ENCODE results near the gene L1CAM.

Gene L1CAM

GRCh38 chrX:153853180-153853901 is 32.6 kb downstream of the L1CAM start:
- no peak for TF ChIP-seq EZH2phosphoT487 (IDR thresholded peaks at IDR 0.05; ENCODE audit: low read depth)
- TF ChIP-seq, protein P1, sequence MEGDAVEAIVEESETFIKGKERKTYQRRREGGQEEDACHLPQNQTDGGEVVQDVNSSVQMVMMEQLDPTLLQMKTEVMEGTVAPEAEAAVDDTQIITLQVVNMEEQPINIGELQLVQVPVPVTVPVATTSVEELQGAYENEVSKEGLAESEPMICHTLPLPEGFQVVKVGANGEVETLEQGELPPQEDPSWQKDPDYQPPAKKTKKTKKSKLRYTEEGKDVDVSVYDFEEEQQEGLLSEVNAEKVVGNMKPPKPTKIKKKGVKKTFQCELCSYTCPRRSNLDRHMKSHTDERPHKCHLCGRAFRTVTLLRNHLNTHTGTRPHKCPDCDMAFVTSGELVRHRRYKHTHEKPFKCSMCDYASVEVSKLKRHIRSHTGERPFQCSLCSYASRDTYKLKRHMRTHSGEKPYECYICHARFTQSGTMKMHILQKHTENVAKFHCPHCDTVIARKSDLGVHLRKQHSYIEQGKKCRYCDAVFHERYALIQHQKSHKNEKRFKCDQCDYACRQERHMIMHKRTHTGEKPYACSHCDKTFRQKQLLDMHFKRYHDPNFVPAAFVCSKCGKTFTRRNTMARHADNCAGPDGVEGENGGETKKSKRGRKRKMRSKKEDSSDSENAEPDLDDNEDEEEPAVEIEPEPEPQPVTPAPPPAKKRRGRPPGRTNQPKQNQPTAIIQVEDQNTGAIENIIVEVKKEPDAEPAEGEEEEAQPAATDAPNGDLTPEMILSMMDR (IDR thresholded peaks at IDR 0.05; ENCODE audit: low read depth, low read length): no peak
- Histone ChIP-seq H3K4me1 (ENCODE audit: low read length) (no peaks in the 10 kb centered on the region), H3K27ac (ENCODE audit: low read length) (no peak overlapping the region), H3K4me2 (ENCODE audit: low read length) (no peak overlapping the region), H2AFZ (ENCODE audit: low read depth, low read length) (no peak overlapping the region), H3K9me3 (ENCODE audit: insufficient read depth, low read length) (no peaks in the 10 kb centered on the region), H3K79me2 (ENCODE audit: low read length) (no peaks in the 10 kb centered on the region), H3K36me3 (replicated peaks; ENCODE audit: low read depth, low read length) (no peaks in the 10 kb centered on the region), H3K27me3 (ENCODE audit: low read depth, low read length) (peaks cover 8% of the 10 kb centered on the region; the same call in 1 of the 2 replicates), H3K9ac (ENCODE audit: low read length) (no peak overlapping the region), H4K20me1 (ENCODE audit: insufficient read depth, low read length) (no peaks in the 10 kb centered on the region), H3K4me3 (ENCODE audit: low read length) (no peak overlapping the region)

DNA sequence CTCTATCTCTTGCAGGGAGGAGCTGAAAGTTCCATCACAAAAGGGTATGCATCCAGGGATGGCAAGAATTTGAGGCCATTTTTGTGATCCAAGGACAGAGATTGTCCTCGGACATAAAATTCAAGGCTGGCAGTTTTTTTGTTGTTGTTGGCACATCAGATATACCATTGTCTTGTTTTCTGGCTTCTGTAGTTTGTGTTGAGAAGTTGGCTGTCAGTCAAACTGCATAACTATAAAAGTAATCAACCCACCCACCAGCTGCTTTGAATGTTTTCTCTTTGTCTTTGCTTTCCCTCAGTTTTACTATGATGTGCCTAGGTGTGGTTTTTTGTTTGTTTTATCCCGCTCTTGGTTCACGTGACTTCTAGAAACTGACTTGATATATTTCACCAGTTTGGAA is 34.0 kb downstream of the L1CAM start:
- Histone ChIP-seq H3K79me2 (ENCODE audit: low read length) (no peaks in the 10 kb centered on the region), H3K4me2 (ENCODE audit: low read length) (no peak overlapping the region), H3K4me1 (ENCODE audit: low read length) (no peaks in the 10 kb centered on the region), H3K27ac (ENCODE audit: low read length) (no peak overlapping the region), H3K36me3 (replicated peaks; ENCODE audit: low read depth, low read length) (no peaks in the 10 kb centered on the region), H3K27me3 (ENCODE audit: low read depth, low read length) (peaks cover 8% of the 10 kb centered on the region; the same call in 1 of the 2 replicates), H4K20me1 (ENCODE audit: insufficient read depth, low read length) (no peaks in the 10 kb centered on the region), H2AFZ (ENCODE audit: low read depth, low read length) (no peak overlapping the region), H3K9me3 (ENCODE audit: insufficient read depth, low read length) (no peaks in the 10 kb centered on the region), H3K4me3 (ENCODE audit: low read length) (no peak overlapping the region), H3K9ac (ENCODE audit: low read length) (no peak overlapping the region)
- TF ChIP-seq, protein P1 (IDR thresholded peaks at IDR 0.05; ENCODE audit: low read depth, low read length): no peak
- TF ChIP-seq EZH2phosphoT487 (IDR thresholded peaks at IDR 0.05; ENCODE audit: low read depth): no peak

DNA sequence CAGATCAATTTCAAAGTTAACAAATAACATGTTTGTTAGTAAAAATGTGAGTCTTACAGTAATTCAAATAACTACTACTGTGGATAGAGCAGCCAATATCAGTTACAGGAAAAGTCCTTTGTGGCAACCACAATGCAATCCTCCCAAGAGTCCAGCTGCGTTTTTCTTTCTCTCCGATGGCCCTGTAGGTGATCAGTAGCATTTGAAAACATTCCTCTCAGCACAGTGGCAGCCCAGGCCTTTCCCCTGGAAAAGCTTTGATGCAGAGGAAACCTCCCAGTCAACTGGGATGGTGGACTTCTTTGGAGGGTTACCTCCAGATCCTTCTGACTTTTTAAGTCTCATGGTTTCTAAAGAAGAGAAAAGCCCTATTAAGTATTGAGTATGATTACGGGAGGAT is 37.6 kb downstream of the L1CAM start:
- no peaks in the 10 kb centered on the region for H4K20me1 ChIP-seq (ENCODE audit: insufficient read depth, low read length)
- H3K4me3 ChIP-seq (ENCODE audit: low read length): no peak overlapping the region
- no peaks in the 10 kb centered on the region for H3K36me3 ChIP-seq (replicated peaks; ENCODE audit: low read depth, low read length)
- H3K4me1 ChIP-seq (ENCODE audit: low read length): no peaks in the 10 kb centered on the region
- no peaks in the 10 kb centered on the region for H3K79me2 ChIP-seq (ENCODE audit: low read length)
- no peak overlapping the region for H3K27ac ChIP-seq (ENCODE audit: low read length)
- H3K9ac ChIP-seq (ENCODE audit: low read length): no peak overlapping the region
- no peak overlapping the region for H3K4me2 ChIP-seq (ENCODE audit: low read length)
- no peak overlapping the region for H2AFZ ChIP-seq (ENCODE audit: low read depth, low read length)
- H3K9me3 ChIP-seq (ENCODE audit: insufficient read depth, low read length): no peaks in the 10 kb centered on the region
- H3K27me3 ChIP-seq (ENCODE audit: low read depth, low read length): peaks cover 16% of the 10 kb centered on the region
- no peak for TF ChIP-seq EZH2phosphoT487 (IDR thresholded peaks at IDR 0.05; ENCODE audit: low read depth)
- TF ChIP-seq, protein P1 (IDR thresholded peaks at IDR 0.05; ENCODE audit: low read depth, low read length): no peak

GRCh38 chrX:153845842-153846241 is 40.1 kb downstream of the L1CAM start:
- Histone ChIP-seq H3K9ac (ENCODE audit: low read length) (no peak overlapping the region), H3K9me3 (ENCODE audit: insufficient read depth, low read length) (no peaks in the 10 kb centered on the region), H4K20me1 (ENCODE audit: insufficient read depth, low read length) (no peaks in the 10 kb centered on the region), H3K4me2 (ENCODE audit: low read length) (no peak overlapping the region), H3K27me3 (ENCODE audit: low read depth, low read length) (peaks cover 17% of the 10 kb centered on the region), H3K4me1 (ENCODE audit: low read length) (no peaks in the 10 kb centered on the region), H3K36me3 (replicated peaks; ENCODE audit: low read depth, low read length) (no peaks in the 10 kb centered on the region), H2AFZ (ENCODE audit: low read depth, low read length) (no peak overlapping the region), H3K27ac (ENCODE audit: low read length) (no peak overlapping the region), H3K4me3 (ENCODE audit: low read length) (no peak overlapping the region), H3K79me2 (ENCODE audit: low read length) (no peaks in the 10 kb centered on the region)
- TF ChIP-seq, protein P1 (IDR thresholded peaks at IDR 0.05; ENCODE audit: low read depth, low read length): no peak
- no peak for TF ChIP-seq EZH2phosphoT487 (IDR thresholded peaks at IDR 0.05; ENCODE audit: low read depth)
